GM18868 (cell line): ENCODE measurements around the gene SMARCD3.

Source experiments
- ATAC-seq: cut with Tn5 transposase; IDR thresholded peaks from one replicate; pipeline ENCODE4 v1.9.1; 2021; ENCODE audit warnings: mild to moderate bottlenecking, moderate library complexity; ENCODE audit not compliant: unreplicated experiment

The SMARCD3 gene

DNA sequence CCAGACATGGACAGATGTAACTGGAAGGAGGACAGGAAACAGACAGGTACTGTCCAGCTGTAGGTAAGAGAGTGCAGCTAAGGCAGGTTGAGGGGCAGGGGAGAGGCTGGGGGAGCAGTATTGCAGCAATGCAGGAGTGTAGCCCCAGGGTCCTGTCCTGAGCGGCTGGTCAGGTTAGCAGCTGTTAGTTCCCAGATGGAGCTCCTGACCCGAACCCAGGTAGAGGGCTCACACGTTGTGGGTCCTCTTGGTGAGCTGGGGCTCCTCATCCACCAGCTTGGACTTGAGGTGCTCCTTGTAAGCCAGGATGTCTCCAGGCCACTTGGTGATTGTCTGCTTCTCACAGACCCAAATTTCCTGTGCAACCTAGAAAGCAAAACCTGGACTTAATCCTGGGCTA, 34.7 kb downstream of the SMARCD3 start:
- no peak for ATAC-seq

DNA sequence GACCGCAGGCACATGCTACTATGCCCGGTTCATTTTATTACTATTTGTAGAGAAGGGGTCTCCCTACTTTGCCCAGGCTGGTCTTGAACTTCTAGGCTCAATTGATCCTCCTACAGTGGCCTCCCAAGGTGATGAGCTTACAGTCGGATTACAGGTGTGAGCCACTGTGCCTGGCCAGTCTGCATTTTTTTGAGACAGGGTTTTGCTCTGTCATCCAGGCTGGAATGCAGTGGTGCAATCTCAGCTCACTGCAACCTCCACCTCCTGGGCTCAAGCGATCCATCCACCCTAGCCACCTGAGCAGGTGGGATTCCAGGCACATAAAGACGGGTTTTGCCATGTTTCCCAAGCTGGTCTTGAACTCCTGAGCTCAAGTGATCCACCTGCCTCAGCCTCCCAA, 35.9 kb downstream of the SMARCD3 start:
- no peak for ATAC-seq

DNA sequence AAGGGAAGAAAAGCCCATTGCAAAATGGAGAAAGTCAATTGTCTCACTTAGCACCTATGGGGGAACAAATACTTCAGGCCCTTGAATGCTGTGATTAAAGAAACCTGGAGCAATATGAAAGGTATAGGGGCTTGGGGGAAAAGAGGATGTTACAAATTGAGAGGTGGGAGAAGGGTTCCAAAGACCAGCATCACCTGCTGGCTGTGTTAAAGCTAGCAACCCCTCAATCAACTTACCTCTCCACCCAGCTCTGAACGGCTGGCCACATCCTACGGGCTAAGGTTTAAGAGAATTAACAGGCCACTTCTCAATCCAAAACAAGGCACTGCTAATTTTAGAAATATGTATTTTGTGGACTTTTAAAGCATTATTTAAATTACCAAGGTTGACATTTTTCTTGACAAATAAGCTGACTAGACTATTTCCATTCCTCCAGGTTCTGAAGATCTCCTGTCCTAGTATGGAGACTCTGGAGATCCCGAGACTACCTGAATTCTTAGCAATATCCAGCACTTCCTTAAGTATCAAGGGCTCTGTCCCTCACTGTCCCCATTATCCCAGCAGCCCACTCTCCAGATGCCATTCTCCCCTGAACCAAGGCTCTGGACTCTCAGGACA, 37.2 kb downstream of the SMARCD3 start:
- ATAC-seq = no peak

DNA sequence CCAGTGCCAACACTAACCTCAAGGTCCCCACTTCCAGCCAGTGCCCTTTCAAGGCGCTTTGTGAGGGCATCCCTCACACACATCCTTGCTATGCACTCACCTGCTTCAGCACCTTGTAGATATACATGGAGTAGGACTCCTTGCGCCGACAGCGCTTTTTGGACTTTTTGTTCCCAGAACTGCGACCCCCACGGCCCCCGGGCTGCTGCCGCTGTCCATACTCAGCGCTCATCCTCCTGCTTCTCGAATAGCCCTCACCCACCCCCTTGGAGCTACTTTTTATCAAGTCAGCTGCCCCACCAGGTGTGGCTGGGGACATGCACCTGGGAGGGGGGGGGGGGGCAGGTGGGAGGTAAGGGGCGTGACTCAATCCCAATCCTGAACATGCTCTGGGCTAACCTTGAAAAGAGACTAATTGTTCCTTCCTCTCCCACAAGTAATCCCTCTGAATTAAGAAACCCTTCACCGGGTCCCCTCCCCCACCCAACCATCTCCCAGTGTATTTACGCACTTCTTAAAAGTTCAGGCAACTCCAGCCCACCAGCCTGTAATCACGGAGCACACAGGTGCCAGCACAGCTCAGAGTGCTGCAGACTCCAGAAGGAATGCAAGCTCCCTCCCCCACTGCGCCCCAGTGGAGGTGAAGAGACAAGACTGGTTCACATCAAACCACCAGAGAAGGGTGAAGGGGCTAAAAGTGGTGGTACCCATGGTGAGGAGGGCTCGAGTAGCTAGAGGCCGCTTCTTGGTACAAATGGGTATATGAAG, 38.2 kb downstream of the SMARCD3 start, which contains the start of gene H2BK1:
Gene H2BK1, minus strand, starts transcription at position 402 of the 768 bp plus-strand sequence. Its CDS starts 170 bp downstream, at position 232.
- no peak for ATAC-seq

DNA sequence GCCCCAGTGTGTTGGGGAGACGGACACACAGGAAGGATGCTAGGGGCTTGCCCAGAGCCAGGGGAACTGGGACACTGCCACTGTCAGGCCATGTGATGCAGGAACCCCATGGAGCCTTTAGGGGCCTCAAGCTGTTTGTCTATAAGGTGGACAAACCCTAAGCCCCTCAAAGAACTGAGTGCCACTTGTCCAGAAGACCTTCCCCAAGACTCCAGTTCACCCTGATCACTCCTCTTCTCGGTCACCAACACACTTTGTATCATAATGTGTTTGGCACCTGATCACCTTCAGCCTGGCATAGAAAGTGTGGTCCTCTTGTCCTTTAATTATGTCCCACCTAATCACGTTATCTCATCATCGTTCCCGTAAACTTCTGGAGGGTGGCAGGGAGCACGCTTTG, 38.9 kb downstream of the SMARCD3 start:
- ATAC-seq = no peak

DNA sequence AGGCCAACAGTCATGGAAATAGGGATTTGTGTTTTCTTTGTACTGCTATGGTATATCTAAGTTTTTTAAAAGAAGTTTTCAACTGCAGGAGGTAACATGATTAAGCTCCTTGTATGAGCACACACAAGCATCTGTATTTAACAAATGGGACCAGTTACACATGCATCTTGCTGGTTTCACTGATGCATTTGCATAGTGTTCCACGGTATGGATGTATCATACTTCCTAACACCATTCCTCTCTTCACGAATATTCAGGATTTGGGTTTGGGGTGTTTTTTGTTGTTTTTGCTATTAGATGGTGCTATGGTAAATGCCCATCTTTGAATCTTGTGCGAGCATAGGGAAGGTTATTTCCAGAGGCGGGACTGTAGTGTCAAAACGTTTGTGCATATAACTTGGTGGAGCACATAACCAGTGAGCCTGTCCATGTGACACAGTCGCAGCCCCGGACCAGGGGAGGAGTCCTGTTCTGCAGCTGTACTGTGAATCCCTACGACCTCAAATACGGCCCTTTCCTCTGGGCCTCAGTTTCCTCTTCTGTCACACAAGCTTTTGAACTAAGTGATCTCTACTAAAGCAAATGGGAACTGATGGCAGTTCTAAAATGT, 40.1 kb downstream of the SMARCD3 start:
- no peak for ATAC-seq

DNA sequence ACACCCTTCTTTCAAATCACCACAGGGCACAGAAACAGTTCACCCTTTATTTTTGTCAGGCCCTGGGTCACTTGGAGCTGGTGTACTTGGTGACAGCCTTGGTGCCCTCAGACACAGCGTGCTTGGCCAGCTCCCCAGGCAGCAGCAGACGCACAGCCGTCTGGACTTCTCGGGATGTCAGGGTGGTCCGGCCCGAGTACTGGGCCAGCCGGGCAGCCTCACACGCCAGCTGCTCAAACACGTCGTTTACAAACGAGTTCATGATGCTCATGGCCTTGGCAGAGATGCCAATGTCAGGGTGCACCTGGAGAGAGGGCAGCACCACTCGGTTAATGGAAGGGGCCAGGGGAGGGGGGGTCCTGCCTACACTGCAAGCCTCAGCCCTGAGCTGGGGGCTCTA, 40.7 kb downstream of the SMARCD3 start:
- ATAC-seq = no peak

DNA sequence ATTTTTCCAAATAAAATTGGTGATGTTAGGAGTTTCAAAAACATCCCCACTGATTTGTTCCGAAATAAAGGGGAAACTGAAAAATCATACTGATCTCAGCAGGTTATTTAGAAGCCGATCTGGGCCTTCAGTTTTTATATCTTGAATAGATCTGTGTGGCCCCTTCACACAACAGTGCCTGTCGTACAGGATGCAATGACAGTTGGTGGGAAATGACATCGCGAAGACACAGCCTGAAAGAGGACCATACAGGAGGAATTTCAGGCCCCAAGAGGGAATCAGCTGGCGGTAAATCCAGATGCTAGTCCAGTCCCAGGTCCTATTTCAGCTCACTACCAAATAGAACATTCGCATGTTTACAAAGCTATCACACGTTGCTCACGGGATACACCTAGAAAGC, 41.2 kb downstream of the SMARCD3 start:
- no peak for ATAC-seq

DNA sequence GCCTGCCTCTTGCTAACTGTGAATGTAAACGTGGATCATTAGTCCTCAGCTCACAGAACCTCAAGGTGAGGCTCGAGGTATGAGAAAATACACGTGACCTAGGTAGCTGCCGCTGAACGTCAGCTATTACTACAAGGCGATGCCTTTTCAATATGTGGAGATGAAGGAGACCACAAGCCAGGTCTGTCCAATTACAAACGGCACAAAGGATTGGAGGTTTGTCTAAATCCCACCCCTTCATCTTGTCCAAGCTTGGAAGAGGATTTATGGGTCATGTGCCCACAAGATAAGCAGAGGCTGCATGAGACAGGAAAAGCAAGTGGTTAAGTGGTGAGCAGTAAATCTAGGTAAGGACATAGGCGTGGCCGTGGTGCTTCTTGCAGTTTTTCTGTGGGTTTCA, 41.6 kb downstream of the SMARCD3 start:
- ATAC-seq = no peak

DNA sequence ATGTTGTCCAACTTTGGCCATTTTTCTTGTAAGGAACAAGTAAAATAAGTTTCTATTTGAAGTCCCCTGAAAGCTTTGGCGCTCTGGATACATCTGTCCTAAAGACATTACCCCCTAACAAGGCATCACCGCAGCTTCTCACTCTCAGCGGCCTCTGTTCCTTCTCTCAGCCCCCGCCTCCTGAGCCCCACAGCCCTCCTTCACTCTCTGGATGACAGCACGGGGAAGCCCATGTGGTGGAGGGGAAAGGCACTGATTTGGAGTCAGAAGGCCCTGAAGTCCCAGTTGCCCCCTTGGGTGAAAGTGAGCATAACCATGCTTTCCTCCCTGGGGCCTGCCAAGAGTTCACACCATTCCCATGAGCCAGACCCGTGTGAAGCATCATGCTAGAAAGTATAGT, 42.8 kb downstream of the SMARCD3 start:
- no peak for ATAC-seq

DNA sequence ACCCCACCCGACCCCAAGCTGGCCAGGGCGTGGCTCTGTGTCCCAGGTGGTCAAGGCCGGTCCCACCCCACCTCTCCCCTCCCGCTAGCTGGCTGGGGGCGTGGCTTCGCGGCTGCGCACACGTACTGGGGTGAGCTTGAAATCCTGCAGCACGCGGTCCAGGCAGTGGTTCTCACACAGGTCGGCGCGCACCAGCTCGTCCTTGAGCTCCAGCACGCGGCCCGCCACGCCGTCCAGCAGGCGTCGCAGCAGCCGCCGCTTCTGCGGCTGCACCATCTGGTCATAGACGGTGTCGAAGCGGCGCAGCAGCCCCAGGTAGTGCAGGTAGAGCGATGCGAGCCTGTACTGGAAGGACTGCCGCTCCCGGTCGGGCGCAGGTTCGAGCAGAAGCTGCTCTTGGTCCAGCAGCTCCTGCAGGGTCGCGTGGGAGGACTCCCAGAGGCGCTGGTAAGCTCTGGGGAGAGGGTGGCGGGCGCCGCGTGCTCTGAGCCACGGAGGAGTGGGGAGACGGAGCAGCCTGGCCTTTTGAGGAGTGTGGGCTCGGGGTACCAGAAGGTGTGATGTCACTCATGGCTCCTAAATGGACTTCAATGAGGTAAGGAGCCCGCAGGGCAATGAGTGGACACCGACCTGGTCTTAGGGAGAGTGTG, 44.0 kb downstream of the SMARCD3 start:
- ATAC-seq = no peak

DNA sequence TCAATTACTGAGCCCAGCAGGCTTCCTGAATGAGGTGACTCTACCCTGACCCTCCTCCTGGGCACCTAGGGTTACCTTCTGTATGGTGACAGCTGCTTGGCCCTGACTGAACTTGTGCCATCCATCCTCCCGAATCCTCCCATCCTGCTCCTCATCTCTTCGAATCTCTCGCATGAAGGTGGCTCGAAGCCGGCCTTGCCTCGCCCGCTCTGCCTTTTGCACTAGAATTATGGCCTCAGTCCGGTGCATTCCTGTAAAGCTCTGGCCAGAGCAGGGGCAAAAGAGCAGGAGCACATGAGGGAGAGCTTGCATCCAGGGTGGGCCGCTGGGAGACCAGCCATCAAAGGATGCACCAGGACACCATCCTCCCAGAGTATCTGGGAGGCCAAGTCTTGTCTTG, 45.7 kb downstream of the SMARCD3 start:
- ATAC-seq = no peak

DNA sequence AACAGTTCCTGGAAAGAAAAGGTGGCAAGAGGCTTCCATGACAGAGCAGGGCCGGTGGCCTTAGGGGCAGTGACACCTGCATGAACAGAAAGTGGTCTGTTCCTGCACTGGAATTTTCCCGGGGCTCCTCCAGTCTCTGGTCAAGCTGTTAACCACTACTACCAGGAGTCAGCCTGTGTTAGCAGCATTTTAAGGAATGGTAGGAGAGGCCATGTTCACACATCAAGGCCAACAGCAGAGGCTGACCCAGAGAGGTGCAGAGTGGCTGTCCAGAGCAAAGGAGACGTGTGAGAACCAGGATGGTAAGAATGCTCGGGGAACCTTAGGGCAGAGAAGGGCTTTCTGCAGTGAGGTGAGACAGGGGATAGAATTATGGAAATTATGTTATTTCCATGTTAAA, 46.7 kb downstream of the SMARCD3 start:
- no peak for ATAC-seq

DNA sequence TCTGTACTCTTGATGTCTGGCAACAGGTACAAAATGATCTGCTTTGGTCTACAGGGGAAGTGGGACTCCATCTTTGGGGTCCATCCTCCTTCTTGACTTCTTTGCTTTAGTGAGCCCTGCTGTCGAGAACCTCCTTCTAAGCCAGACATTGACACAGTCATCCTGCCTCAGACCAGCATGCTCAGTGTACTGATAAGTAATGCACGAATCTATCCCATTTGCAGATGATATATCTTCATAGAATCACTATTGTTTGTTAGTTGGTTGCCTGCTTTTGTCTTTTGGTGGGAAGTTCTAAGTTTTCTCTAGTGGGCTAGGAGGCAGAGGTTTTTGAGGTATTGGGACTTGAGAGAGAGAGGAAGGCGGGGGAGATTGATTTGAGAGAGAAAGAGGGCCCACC, 47.1 kb downstream of the SMARCD3 start:
- ATAC-seq = no peak

DNA sequence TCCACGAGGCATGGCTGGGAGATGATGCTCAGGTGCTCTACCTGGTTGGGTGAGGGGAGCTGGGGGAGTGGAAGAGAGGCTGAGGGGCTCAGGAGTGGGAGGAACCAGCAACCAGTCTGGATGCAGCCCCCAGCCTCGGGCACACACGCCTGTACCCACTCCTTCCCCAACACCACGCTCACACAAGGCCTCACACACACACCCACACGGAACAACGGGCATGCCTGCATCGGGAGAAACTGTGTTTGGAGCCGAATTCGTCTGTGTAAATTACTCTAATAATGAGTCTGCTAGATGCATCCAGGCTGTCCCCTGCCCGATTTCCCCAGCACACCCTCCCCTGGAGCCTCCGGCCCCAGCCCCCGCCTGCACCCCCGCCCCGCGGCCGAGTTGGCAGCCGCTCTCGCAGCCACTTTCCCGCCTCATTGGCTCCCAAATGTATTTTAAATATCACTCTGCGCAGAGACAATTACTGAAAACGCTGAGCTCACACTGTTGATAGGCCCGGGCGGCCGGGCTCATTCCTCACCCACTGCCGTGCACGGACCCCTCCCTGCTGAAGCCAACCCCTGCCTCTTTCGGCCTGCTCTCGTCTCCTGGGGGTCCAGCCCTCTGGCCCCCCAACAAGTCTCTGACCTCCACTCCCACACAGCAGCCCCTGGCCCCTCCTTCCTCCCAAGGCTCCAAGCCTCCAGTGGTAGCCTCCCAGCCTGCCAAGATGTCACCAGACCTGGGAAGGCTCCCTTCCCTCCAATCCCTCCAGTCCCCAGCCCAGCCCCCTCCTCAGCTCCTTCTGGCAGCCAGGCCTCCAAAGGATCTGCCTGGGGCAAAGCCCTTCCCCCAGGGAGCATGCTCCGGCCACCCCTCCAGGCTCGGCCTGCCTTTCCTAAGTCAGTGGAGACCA, 49.3 kb downstream of the SMARCD3 start:
- no peak for ATAC-seq

DNA sequence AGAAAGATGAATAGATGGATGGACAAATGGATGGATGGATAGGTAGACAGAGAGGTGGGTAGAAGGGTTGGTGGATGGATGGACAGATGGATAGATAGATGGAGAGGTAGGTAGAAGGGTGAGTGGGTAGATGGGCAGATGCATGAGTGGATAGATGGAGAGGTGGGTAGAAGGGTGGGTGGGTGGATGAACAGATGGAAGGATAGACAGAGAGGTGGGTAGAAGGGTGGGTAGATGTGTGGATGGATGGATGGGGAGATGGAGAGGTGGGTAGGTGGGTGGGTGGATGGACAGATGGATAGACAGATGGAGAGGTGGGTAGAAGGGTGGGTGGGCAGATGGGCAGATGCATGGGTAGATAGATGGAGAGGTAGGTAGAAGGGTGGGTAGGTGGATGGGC, 50.6 kb downstream of the SMARCD3 start:
- no peak for ATAC-seq

DNA sequence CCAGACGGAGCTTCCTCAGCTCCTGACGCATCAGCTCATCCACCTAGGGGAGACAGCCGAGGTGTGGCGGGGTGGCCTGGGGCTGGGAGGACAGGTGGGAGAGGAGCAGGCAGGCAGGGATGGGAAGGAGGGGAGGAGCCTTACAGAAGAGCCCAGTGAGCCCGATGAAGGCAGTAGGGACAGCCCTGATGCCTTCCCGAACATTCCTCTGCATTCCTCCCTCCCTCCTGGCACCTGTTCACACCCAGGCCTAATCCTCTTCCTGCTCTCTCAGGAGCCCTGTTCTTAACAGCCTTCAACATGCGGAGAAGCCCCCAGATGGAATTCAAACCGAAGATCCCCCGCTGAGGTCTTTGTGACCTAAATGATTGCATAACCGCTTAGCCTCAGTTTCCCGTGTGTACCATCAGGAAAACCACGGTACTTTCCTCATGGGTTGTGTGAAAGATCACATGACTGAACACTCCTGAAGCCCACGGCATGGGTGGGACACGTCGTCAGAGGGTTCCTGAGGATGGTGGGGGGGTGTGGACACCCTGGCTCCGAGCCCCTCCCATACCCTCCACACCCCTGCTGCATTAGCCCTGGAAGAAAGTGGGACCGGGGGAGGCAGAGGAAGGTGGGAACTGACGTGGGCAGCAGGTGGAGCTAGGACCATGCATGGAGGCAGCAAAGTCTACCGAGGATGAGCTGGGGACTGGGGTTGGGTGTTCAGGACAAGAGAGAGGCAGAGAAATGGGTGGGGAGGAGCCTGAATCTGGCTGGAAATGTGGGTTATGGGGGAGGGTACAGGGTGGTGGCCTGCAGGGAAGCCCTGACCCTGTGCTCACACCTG, 52.7 kb downstream of the SMARCD3 start:
- ATAC-seq = no peak

DNA sequence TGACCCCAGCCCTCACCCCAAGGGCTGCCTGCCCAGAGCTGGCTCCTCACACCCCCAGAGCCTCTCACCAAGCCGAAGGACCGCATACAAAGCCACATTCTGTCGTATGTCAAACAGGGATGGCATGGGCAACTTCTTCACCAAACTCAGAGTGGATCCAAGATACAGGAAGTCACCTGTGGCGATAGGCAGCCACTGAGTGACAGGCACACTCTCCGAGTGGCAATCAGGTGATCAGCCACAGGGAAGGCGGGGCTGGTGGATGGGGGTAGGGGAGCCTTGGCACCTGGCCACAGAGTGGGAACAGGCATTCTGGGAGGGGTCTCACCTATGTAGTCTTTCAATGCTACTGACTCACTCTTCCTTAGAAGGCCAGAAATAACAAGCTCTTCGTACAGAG, 54.3 kb downstream of the SMARCD3 start:
- no peak for ATAC-seq

DNA sequence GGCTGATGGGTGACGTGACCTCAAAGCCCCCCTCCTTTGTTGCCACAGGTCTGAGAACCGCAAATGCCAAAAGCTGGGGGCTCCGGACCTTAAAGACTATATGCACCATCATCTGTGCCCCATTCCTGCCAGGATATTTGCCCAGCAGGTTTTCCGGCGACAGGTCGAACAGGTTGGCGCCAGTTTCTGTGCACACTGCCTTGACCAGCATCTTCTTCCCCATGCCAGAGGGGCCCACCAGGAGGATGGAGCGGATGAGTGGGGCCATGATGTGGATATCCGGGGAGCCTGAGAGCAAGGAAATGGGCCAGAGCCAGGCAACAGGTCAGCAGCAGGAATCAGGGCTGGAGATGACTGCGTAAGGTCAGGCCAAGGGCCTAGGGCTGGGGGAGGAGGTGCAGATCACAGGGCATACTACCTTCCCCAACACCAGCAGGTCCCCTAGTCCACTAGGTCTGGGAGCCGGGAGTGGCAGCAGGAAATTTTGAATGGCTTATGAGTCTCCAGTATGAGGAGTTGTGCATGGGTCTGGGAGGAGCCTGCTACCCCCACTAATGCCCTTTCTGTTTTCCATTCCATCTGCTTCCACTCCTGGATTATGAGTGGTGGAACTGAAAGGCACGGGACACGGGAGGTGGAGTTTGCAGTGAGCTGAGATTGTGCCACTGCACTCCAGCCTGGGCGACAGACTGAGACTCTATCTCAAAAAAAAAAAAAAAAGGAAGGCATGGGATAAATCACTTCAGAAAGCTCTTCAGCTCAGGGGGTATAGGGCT, 55.1 kb downstream of the SMARCD3 start:
- no peak for ATAC-seq
